Stimulated activated naive CD8-positive, alpha-beta T cell treated with anti-CD3 and anti-CD28 coated beads, Interleukin-15, Interleukin-2, amounts not matched to agents 100 U/mL and 50 U/mL, for 24 hours (primary cell): Measurements from ENCODE around the gene SLC29A1.
A peak's percentile ranks its signal among the peaks of the same experiment; 100 is the strongest.

Source experiments
- ATAC-seq: fragments of 150-1000 bp; cut with Tn5 transposase; one replicate; pipeline ENCODE4 v1.10.0; 2021
- DNase-seq: peaks from one replicate; pipeline ENCODE4 v3.0.0; 2021

Gene SLC29A1

DNA sequence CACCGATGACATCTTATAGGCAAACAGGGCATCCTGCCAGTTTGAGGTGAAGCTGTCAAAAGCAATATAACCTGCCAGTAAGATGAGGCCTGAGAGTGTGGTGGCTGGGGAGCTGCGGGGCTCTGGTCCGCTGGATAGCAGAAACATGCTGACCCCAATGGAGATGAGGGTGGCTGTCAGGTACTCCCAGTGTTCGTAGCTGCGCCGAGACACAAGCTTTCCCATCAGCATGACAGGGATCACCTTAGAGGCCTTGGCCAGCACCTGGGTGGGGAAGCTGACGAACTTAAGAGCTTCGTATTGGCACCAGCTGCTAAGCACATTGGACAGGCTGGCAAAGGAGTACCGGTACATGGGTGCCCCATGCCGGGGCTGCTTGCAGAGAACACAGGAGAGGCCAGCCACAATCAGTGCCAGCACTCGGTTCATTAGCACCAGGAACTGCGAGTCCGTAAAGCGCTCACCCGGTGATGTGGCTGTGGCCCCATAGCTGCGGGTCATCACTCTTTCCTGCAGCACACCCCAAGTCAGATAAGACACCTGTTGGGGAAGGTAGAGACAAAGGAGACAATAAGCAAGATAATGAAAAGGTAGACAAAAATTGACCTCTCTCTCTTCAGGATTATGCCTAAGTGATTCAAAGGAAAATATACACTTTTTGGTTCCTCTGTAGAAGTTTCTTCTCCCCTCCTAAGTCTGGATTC lies 31.9 kb downstream of the SLC29A1 start:
- DNase-seq (peak; percentile 46), ATAC-seq (peak; percentile 2)

DNA sequence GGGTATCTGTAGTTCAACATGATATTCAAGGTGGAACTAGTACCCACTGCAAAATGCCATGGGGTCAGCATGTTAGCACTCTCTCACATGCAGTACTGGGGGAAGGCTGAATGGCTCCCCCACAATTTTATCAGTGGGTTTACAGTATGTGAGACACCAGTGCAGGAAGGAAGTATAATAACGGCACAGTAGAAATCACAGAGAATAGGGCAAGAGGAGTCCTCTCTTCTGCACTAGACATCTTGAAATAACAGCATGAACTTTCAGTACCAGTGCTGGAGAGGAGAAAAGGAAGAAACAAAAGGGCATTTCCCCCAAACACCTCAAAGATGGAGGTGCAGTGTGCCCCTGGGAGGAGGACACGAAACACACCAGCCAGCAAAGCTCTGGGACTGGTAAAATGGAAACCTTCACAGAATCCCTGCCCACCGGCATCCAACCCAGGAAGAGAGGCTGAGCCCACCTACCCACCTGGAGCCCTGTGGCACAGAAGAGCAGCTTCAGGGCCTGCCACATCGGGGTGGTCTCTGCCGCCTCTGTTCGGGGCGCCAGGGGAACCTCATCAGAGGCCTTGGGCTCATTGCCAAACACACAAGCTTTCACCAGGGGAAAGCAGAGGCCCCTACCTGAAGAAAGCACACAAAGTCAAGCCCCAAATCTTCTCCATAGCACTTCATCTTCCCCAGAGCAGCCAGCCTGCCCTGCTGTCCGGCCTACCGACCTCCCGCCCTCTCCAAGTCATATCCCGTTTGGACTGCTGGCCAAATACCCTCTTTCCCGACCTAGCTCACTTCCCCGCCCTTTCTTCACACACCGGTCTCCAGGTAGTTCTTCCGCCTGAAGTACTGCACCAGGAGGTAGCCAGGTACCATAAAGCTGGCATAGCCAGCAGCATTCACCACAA lies 32.7 kb downstream of the SLC29A1 start:
- peak; percentile 10 for ATAC-seq
- peak; percentile 36 for DNase-seq

DNA sequence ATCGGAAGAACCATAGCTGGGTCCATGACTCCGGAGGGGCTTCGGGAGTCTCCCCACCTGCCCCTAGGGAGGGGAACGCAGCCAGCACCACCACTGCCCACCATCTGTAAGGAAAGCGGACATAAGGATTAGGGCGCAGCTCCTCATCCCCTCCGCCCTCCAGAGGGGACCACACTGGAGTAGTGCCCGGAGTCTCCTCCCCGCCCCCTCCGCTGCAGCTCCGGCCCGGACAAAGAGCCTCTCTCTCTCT lies 33.3 kb downstream of the SLC29A1 start:
- DNase-seq = peak; percentile 59
- ATAC-seq = no peak

DNA sequence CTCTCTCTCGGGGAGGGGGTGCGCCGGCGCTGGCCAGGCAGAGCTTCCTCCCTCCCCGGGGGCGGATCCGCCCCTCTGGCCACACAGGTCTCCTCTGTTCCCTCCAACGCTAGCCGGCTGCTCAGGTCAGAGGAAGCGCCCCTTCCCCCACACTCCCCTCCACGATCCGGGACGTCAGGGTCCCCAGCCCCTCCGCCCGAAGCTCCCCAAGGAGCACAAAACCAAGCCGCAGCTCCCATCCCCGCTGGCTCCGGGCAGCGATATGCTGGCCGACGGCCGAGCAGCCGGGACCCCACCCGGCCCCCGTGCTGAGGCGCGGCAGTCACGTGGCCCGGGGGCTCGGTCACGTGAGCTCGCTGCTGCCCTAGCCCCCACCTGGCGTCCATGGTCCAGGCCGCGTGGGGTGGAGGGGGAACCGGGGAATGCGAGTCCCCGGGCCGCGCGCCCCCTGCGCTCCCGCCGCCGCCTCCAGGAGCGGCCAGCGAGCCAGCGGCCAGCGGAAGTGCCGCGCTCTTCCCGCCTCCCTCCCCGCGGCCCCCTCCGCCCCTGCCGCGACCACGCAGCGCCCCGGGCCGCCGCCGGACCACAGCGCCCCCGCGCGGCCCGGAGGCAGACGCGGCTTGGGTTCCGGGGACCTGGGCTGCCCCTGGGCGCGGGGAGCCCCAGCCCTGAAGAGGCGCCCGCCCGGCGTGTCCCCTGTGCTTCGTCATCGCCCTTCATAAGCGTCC lies 33.8 kb downstream of the SLC29A1 start, which contains the start of gene SLC35B2:
Gene SLC35B2 (minus strand): TSS at position 504 of the 728 bp plus-strand sequence. CDS start 118 bp downstream, at position 386.
- DNase-seq (peak; percentile 78), ATAC-seq (peak; percentile 68)

DNA sequence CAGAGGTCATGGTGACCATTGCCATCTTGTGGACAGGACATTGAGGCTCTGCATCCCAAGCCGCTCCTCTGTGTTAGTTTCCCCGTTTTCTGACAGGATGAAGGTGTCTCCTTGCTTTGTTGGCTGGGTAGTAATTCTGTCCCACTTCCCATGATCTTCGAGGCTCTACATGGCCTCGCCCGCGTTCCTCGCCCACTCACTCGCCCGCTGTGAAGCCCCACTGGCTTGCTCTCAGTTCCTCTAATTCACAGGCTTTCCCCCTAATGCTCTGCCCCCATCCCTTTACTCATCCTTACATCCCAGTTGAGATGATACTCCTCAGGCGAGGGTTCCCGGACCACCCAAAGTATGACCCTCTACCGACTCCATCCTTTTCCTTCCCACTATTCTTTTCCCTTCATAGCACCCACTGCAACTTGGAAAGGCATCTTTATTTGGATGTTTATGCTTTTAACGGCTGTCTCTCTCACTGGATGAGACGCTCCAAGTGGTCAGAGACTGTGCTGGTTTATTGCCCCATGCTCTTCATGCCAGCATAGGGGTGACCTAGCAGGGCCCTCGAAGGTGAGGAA lies 34.4 kb downstream of the SLC29A1 start:
- ATAC-seq (peak; percentile 0), DNase-seq (no peak)

DNA sequence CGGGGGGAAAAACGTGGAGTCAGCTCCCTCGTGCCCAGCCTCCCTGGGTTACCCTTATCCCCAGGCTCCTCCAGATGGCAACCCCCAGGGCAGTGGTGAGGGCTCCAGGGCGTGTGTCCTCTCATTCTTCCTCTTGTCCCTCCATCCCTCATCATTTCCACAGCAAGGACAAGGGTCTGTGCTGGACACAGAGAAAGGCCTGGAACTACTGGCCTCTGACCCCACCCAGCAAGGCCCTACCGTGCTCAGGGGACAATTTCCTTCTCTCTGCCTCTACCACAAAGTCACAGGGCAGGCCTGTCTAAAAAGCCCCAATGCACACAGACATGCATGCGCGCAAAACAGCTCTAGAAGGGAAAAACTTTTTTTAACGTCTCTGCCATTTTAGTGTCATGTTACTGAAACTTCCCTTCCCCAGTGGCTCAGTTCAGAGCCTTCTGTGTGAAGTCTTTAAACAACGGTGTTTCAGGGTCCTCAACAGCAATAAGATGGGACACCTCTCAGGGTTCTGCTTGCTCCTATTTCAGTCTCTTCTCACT lies 35.0 kb downstream of the SLC29A1 start:
- no peak for DNase-seq
- ATAC-seq = no peak

DNA sequence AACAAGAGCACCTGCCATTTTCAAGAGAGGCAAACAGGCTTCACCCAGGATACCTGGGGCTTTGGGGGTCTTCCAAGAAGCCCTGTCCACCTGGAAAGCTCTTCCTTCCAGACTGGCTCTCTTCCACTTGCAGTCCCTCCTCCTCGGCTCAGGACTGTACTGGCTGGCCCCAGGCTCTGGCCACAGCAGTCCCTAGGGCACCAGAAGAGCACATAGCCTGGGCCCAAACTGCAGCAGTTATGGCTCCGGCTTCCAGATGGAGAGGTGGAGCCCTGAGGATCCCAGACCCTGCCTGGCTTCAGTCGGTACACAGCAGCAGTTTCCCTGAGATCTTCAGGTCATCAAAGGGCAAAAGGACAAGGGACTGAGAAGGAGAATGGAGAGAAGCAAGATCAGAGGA lies 35.5 kb downstream of the SLC29A1 start:
- DNase-seq (no peak), ATAC-seq (no peak)

DNA sequence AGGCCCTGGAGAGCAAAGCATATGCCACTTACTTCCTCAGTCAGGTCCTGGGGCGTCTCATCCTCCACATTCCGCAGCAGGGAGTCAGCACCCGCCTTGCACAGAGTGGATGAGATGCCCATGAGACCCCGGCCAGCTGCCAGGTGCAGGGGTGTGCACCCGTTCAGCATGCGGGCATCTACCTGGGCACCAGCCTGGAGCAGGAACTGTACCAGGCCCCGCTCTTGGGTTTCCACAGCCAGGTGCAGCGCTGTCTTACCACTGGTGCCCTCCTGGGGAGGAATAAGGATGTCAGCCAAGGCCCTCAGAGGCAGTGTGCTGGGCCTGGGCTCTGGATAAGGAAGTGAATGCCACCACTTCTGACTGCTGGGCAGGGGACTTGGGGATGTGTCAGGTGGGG lies 36.6 kb downstream of the SLC29A1 start:
- DNase-seq (no peak), ATAC-seq (no peak)

DNA sequence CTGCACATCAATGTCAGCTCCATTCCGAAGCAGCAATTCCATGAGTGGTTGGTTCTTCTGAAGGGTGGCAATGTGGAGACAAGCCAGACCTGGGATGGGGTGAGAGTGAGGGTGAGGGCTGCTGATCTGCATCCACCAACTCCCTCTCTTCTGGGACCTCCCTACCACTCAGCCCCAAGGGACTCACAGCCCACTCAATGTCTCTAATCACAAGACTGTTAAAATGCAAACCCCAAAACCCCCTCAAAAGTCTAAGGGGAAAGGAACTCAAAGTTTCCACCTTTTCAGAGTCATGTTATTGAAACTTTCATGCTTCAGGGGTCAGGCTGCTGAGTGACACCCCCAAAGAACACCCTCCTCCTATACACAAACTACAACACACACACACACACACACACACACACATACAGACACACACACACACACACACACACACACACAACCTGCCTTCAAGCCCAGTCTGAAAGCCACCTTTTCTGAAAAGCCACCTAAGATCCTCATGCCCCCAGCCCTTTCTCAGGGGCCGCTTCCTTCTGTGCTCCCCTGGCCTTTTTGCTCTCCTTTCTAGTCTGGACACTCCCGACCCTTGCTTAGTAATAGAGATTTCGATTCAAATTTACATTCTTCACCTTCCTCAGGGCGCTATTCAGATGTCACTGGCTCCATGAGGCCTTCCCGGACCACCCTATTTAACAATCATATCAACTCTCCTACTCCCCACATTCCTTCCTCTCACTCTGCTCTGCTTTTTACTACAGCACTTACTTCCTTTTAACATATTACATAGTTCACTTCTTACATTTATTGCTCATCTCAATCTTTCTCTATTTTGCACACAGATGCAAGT lies 37.3 kb downstream of the SLC29A1 start:
- DNase-seq (no peak), ATAC-seq (no peak)

DNA sequence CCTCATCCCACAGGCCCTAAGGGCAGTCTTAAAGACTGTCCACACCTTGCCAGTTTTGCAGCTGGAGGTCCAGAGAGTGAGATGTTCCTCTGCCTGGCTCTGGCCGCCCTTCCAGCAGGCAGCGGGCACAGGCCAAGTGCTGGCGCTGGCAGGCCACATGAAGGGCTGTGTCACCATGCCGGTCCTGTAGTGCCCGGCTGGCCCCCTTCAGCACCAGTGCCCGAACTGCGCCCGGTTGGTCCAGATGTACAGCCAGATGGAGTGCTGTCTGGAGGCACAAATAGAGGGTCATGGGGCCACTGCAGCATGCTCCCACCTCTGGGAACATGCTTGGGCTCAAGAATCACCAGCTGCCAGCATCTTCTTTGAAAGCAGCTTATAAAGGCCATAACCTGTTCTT lies 38.2 kb downstream of the SLC29A1 start:
- ATAC-seq = no peak
- DNase-seq = no peak

DNA sequence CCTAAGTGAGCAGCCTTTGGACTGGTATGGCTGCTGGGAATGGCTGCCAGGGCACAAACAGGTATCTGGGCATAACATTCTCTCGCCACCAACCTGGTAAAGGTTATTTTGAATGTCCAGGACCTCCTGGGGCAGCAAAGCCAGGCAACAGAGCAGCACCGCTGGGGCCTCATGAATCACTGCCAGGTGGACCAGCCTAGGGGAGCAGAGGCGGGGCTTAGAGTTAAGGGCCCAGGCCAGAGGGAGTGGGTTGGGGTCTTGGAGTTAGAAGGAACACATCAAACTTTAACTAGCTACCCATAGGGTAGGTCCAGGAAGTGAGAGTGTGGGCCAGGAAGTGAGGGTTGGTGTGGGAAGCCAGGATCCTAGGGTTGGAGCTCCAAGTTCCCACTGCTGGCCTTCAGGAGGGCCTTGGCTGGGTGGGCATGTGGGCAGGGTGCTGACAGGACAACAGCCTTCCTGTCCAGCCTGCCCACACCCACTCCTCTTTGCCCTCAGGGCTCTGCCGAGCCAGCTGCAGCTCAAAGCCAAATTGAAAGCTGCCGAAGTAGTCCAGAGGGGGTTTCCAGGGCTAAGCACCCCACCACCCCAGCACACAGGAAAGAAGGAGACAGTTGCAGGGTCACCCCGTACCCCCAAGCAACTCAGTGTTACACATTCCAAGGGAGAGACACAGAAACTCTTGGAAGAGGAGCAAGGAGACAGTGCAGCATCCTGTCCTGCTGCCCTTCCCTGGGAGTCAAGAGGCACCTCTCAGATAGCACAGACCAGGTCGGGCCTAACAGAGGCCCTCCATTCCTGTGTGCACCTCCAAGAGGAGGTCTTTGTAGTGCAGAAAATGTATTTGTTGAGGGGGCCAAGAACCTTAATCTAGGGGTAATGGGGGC lies 39.3 kb downstream of the SLC29A1 start:
- no peak for ATAC-seq

DNA sequence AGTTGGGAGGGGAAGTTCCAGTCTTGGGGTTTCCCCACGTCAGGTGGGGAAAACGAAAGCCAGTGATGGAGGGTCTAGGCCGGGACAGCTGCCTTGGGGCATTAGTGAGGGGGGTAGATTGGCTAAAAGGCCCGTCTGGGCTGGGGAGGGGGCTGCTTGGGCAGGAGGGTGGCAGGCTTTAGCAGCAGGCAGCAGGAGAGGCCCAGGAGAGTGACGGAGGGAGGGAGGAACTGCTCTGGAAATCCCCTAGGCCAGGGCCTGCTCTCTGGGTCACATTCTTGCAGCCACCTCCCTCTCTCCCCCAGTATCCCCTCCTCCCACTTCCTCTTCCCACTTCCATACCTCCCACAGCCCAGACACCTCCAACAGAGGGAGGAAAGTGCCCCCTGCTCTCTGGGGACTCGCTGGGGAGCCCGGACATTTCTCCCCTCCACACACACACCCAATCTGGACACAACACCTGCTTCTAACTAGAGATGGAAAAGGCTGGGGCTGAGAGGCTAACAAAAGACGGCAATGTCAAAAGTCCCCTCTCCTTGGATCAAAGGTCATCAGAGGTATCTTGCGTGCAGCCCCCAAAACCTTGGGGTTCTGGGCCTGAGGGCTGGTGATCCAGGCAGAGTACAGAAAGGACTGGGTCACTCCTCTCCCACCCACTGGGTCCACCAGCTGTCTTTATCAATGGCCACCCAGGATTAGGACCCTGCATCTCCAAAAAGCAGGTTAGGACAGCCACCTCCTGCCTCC lies 40.1 kb downstream of the SLC29A1 start:
- peak; percentile 16 for ATAC-seq
- peak; percentile 55 for DNase-seq

More for the DNA sequence above, 39.3 kb downstream of the SLC29A1 start:
- peak; percentile 23 for DNase-seq

DNA sequence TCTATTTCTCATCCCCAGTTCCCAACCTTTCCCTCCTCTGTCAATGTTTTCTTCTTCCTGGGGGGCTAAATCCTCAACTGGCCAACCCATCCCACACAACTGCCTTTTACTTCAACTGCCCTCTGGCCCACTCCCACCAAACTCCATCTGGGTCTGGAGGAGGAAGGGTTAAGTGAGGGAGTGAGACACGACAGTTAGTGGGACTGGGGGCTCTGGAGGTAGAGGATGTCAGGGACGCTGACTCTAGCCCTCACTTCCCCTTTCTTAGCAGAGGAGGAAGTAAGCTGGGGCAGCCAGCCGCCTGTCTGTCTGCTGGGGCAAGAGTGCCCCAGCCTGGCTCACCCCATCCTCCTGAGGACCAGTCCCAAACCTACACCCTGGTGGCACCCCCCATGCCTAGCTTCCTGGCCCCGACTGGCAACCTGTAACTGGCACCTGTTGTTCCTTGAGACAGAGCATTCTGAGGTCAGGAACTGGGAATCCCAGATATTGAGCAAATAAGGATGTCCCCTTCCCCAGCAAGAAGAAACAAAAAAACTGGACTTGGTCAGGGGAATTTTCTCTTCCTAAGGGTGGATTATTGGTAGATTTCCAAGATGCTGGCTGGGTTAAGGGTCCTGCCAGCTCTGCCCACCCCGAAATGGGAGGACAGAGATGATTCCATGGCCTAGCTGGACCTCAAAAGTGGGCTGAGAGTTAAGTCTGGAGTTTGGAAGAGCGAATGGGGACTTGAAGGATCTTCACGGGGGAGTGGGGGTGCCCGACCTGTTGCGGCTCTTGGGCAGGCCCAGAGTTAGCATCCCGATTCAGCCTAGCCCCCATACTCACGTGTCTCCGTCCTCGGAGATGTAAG lies 41.0 kb downstream of the SLC29A1 start:
- ATAC-seq (peak; percentile 37), DNase-seq (peak; percentile 53)

DNA sequence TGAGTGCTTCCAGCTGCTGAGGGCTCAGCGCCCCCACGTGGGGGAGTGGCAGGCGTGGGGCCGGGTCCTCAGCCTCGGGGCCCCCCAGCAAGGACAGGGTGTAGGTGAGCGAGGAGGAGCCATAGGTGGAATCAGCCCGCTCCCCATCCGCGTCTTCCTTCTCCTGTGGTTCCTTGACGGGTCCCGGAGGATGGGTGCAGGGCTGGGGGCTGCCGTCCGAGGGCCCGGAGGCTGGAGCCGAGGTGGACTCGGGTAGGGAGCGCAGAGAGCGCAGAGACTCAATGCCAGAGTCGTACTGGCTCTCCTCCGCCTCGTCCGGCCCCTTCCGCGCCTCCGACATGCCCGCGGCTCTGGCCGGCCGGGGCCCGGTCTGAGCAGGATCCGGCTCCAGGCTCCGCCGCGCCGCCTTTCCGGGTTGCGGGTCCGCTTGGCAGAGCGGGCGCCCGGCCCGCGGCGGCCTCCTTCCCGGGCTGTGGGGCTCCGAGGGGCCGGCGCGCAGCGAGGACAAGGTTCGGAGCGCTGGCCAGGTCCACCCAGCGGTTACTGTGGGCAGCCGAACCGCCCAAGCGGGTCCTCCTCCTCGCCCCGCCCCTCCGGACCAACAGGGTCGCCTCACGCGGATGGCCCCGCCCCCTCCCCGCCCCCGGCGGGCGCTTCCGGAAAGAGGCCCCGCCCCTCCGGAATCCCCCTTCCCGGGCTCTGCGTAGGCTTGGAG lies 41.8 kb downstream of the SLC29A1 start, which contains the start of gene NFKBIE:
Gene NFKBIE (minus strand): TSS at position 545 of the 715 bp plus-strand sequence. CDS start 205 bp downstream, at position 340.
- peak; percentile 67 for ATAC-seq
- peak; percentile 98 for DNase-seq

DNA sequence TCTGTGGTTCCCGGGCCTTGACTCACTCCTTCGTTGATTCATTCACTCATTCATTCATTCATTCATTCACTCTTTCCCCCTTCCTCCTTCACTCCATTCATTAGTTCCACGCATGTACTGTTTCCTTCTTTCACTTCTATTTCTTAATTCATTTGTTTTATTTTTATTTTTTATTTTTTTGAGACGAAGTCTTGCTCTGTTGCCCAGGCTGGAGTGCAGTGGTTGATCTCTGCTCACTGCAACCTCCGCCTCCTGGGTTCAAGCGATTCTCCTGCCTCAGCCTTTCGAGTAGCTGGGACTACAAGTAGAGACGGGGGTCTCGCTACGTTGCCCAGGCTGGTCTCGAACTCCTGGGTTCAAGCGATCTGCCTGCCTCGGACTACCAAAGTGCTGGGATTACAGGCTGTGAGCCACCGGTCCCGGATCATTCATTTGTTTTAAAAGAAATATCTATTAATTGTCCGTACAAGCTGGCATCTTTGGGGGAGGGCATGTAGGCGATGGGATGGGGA lies 42.4 kb downstream of the SLC29A1 start:
- no peak for ATAC-seq
- DNase-seq = no peak

DNA sequence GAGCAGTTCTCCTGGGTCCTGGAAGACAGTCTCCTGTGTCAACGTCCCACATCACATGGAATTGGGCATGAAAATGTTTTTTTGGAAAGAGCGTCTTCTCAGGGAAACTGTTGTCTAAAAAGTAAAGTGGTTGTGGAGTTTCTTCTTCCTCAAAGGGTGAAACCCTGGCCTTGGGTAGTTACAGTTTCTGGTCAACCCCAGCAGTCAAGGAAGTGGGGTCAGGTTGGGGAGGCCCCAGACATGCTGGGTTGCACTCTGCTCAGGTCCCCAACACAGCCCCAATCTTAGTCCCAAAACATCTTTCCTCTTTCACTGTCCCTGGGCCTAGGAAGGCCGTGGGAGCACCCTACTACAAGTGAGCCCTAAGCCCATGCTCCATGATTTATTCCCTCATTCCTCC lies 43.0 kb downstream of the SLC29A1 start:
- ATAC-seq = no peak
- DNase-seq = no peak

DNA sequence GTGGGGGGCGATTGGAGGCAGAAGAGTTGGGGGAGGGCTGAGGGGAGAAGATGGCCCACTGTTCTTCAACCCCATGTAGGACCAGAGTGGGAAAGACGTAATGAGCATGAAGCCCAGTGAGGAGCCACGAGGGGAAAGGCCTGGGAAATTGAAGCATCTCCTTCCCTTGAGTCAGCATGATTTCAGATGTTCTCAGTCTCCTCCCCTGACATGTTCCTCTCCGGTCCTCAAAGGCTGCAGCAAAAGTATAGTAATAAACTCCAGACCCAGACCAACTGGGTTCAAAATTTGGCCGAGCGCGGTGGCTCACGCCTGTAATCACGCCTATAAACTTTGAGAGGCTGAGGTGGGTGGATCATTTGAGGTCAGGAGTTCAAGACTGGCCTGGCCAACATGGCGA lies 43.9 kb downstream of the SLC29A1 start:
- no peak for DNase-seq
- ATAC-seq = no peak
